IMR-90 (cell line): Measurements from ENCODE around the gene KLF7. TPM values are rescaled to one million over a fixed set of nuclear protein-coding genes. Genes with fewer than 3 reads are reported as not detected.
A peak's percentile ranks its signal among the peaks of the same experiment; 100 is the strongest.

Experiments used
- ATAC-seq: fragments of 200-7000 bp; cut with Tn5 transposase; 2 replicates; pipeline ENCODE4 v1.9.1; 2020; ENCODE audit warnings: low read depth, mild to moderate bottlenecking, moderate library complexity
- BruUV-seq: library from RNA; stranded (reverse); fragments of 400-500 nt; replicated peaks from 2 replicates; lab custom pipeline; 2021; lab: Mats Ljungman, UMichigan
- CTCF ChIA-PET: fragments of 300-600 bp; formaldehyde crosslinking; extraction: SDS; loops from one replicate; lab custom pipeline; 2021; ENCODE audit warnings: antibody characterized with exemption; lab: Yijun Ruan, JAX
- POLR2A ChIA-PET: fragments of 300-600 bp; sonication (Branson Sonifier 250); formaldehyde crosslinking; loops from one replicate; lab custom pipeline; 2022; ENCODE audit warnings: antibody characterized with exemption; ENCODE audit not compliant: unreplicated experiment; lab: Charles Lee
- DNase-seq: peaks from one replicate; pipeline ENCODE4 v3.0.0; 2013
- H2AFZ ChIP-seq: replicated peaks from 2 replicates; pipeline ENCODE3; 2013; ENCODE audit warnings: low read length, mild to moderate bottlenecking; ENCODE audit not compliant: poor library complexity
- H2AK5ac ChIP-seq: 2 replicates; pipeline ENCODE4 v1.6.1; 2013; ENCODE audit warnings: low read depth, low read length, inconsistent platforms
- H2AK9ac ChIP-seq: replicated peaks from 2 replicates; pipeline ENCODE3; 2013; ENCODE audit warnings: mild to moderate bottlenecking, low read depth, low read length, moderate library complexity; ENCODE audit not compliant: poor library complexity
- H2BK120ac ChIP-seq: 2 replicates; pipeline ENCODE4 v1.6.1; 2013; ENCODE audit warnings: low read depth, low read length, inconsistent platforms
- H2BK15ac ChIP-seq: 3 replicates; pipeline ENCODE4 v1.6.1; 2013; ENCODE audit warnings: low read depth, low read length, inconsistent platforms
- H2BK20ac ChIP-seq: 2 replicates; pipeline ENCODE4 v1.6.1; 2013; ENCODE audit warnings: low read depth, mild to moderate bottlenecking, inconsistent platforms, low read length, moderate library complexity
- H2BK5ac ChIP-seq: 2 replicates; pipeline ENCODE4 v1.6.1; 2013; ENCODE audit warnings: mild to moderate bottlenecking, low read depth, low read length, inconsistent platforms; ENCODE audit not compliant: poor library complexity, severe bottlenecking
- H3K14ac ChIP-seq: replicated peaks from 2 replicates; pipeline ENCODE4 v1.6.1; 2013; ENCODE audit warnings: low read depth, low read length, inconsistent platforms
- H3K18ac ChIP-seq: 2 replicates; pipeline ENCODE4 v1.6.1; 2013; ENCODE audit warnings: low read depth, low read length, control low read depth
- H3K23ac ChIP-seq: 2 replicates; pipeline ENCODE4 v1.6.1; 2013; ENCODE audit warnings: low read depth, low read length, inconsistent platforms
- H3K27ac ChIP-seq: 2 replicates; pipeline ENCODE4 v1.5.1; 2013; ENCODE audit warnings: mild to moderate bottlenecking, control low read depth, low read length; ENCODE audit not compliant: insufficient read depth
- H3K27me3 ChIP-seq: 2 replicates; pipeline ENCODE4 v1.6.1; 2013; ENCODE audit warnings: low read length; ENCODE audit not compliant: control insufficient read depth, insufficient read depth
- H3K36me3 ChIP-seq: 2 replicates; pipeline ENCODE4 v1.6.1; 2013; ENCODE audit warnings: low read length, mixed read lengths; ENCODE audit not compliant: control insufficient read depth, insufficient read depth
- H3K4ac ChIP-seq: 2 replicates; pipeline ENCODE4 v1.6.1; 2013; ENCODE audit warnings: low read depth, low read length, inconsistent platforms
- H3K4me1 ChIP-seq: 2 replicates; pipeline ENCODE4 v1.6.1; 2013; ENCODE audit warnings: low read length, mixed read lengths; ENCODE audit not compliant: control insufficient read depth, insufficient read depth
- H3K4me2 ChIP-seq: 2 replicates; pipeline ENCODE4 v1.6.1; 2013; ENCODE audit warnings: low read depth, mild to moderate bottlenecking, control low read depth, low read length, moderate library complexity
- H3K4me3 ChIP-seq: 2 replicates; pipeline ENCODE4 v1.5.1; 2013; ENCODE audit warnings: low read depth, mild to moderate bottlenecking, control low read depth, low read length, moderate library complexity; ENCODE audit not compliant: insufficient read depth
- H3K56ac ChIP-seq: 2 replicates; pipeline ENCODE4 v1.6.1; 2013; ENCODE audit warnings: low read length, inconsistent platforms; ENCODE audit not compliant: insufficient read depth; ENCODE audit errors: extremely low read depth
- H3K79me1 ChIP-seq, 2 experiments: 2 replicates each; pipeline ENCODE4 v1.6.1; 2013; ENCODE audit warnings: low read length in 2 of 2, inconsistent platforms in 1 of 2, low read depth in 1 of 2
- H3K9ac ChIP-seq: 2 replicates; pipeline ENCODE4 v1.6.1; 2013; ENCODE audit warnings: low read depth, low read length, control low read depth
- H3K9me1 ChIP-seq: 2 replicates; pipeline ENCODE4 v1.6.1; 2013; ENCODE audit warnings: low read length, inconsistent platforms; ENCODE audit not compliant: insufficient read depth
- H3K9me3 ChIP-seq: 2 replicates; pipeline ENCODE4 v1.6.1; 2013; ENCODE audit warnings: low read length; ENCODE audit not compliant: control insufficient read depth, insufficient read depth
- H4K20me1 ChIP-seq: 2 replicates; pipeline ENCODE4 v1.6.1; 2013; ENCODE audit warnings: low read length, inconsistent platforms; ENCODE audit not compliant: insufficient read depth
- H4K5ac ChIP-seq: 2 replicates; pipeline ENCODE4 v1.6.1; 2013; ENCODE audit warnings: mild to moderate bottlenecking, low read depth, low read length, control low read depth
- H4K8ac ChIP-seq, 2 experiments: 2 replicates each; pipeline ENCODE4 v1.6.1; 2013; ENCODE audit warnings: low read depth in 2 of 2, low read length in 2 of 2, control low read depth in 1 of 2, inconsistent platforms in 1 of 2
- H4K91ac ChIP-seq: 2 replicates; pipeline ENCODE4 v1.6.1; 2013; ENCODE audit warnings: low read depth, low read length, inconsistent platforms; ENCODE audit not compliant: insufficient read depth
- BHLHE40 ChIP-seq: fragments of 150-350 bp; IDR thresholded peaks from 2 replicates; pipeline ENCODE4 v1.6.1; 2016; ENCODE audit warnings: mild to moderate bottlenecking, low read depth, low read length
- CTCF ChIP-seq: conservative IDR thresholded peaks from 2 replicates; pipeline ENCODE4 v1.5.1; 2012; ENCODE audit warnings: mild to moderate bottlenecking, low read depth, low read length, improper control_type of control experiment
- FOS ChIP-seq: fragments of 150-350 bp; IDR thresholded peaks from 2 replicates; pipeline ENCODE4 v1.6.1; 2016; ENCODE audit warnings: low read depth, low read length
- MAFK ChIP-seq: IDR thresholded peaks from 2 replicates; pipeline ENCODE4 v1.6.1; 2012; ENCODE audit warnings: low read depth, low read length, improper control_type of control experiment
- MAZ ChIP-seq: IDR thresholded peaks from 2 replicates; pipeline ENCODE4 v1.6.1; 2012; ENCODE audit warnings: low read depth, mild to moderate bottlenecking, low read length, improper control_type of control experiment, moderate library complexity, borderline replicate concordance
- NFE2L2 ChIP-seq: fragments of 150-350 bp; IDR thresholded peaks from 2 replicates; pipeline ENCODE4 v1.6.1; 2016; ENCODE audit warnings: low read depth, mild to moderate bottlenecking, low read length
- POLR2A ChIP-seq: IDR thresholded peaks from 2 replicates; pipeline ENCODE4 v1.6.1; 2012; ENCODE audit warnings: mild to moderate bottlenecking, low read depth, low read length
- RAD21 ChIP-seq: IDR thresholded peaks from 2 replicates; pipeline ENCODE4 v1.6.1; 2012; ENCODE audit warnings: low read length, improper control_type of control experiment
- RCOR1 ChIP-seq: IDR thresholded peaks from 2 replicates; pipeline ENCODE4 v1.6.1; 2012; ENCODE audit warnings: mild to moderate bottlenecking, low read length, improper control_type of control experiment; ENCODE audit not compliant: insufficient replicate concordance
- WGBS, 2 experiments: methylation state at CpG; one replicate each; pipeline versions ENCODE4 v1.1.5 to v1.1.7; 2013; ENCODE audit warnings: missing lambda C conversion rate in 2 of 2; ENCODE audit not compliant: insufficient read length in 1 of 2; ENCODE audit errors: extremely low coverage in 2 of 2; 5-methylcytosine and 5-hydroxymethylcytosine counted together
- dilution Hi-C: fragments of 300-500 bp; cut with HindIII; formaldehyde crosslinking; loops from one replicate; pipeline ENCODE4 v1.14.3; 2018; ENCODE audit warnings: low sequenced_read_pairs; ENCODE audit not compliant: unreplicated experiment
- in situ Hi-C: fragments of 300-500 bp; cut with MboI; formaldehyde crosslinking; loops from 3 replicates; pipeline ENCODE4 v1.14.3; 2019; ENCODE audit warnings: low sequenced_read_pairs, inconsistent platforms, mixed read lengths
- intact Hi-C: fragments of 100-400 bp; cut with micrococcal nuclease; formaldehyde crosslinking; loops from 2 replicates; pipeline ENCODE4 v1.10.0; 2022
- polyA plus RNA-seq, 3 experiments: library from polyadenylated mRNA; depleted of rRNA; stranded (reverse); fragments of >200 nt; gene quantifications; 2 replicates each; pipeline ENCODE4 v1.2.3, GENCODE V29; 2012; ENCODE audit warnings: low replicate concordance in 1 of 3
- total RNA-seq: library from RNA; depleted of rRNA; stranded (reverse); fragments of >200 nt; gene quantifications from 2 replicates; pipeline ENCODE4 v1.2.3, GENCODE V29; 2012

The KLF7 gene
- total and polyA plus RNA-seq, 2 of the 4 experiments (the other 2 are of a cell fraction) = 23.1 to 28.5 TPM

DNA sequence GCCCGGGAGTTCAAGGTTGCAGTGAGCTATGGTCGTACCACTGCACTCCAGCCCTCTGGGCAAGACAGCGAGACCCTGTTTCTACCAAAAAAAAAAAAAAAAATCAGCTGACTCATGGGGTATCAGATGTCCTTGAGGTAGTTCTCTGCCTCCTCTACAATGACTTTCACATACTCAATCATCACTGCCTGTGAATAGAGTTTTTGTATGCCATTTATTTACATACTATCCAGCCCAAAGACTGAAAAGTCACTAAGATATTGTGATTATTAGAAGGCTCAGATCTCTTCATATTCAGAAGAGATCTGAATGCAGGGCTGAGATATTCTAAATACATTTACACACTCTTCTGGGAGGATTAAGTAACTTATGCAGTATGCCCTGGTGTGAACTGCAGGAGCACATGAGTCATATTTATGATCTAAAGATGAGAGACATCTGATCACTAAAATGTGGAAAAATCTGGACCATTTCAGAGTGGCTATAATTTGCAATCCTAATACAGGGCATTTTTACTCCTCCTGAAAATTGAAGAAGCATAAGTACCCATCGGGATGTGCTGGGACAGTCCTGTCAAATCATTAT, 38.9 kb downstream of the KLF7 start:
- H3K27ac ChIP-seq = no peak overlapping the region

More for the DNA sequence above, 38.9 kb downstream of the KLF7 start:
- no peak overlapping the region for H3K4ac ChIP-seq
- H2BK5ac ChIP-seq = no peak overlapping the region
- H4K20me1 ChIP-seq = peaks cover 90% of the 10 kb centered on the region
- H3K9me1 ChIP-seq = peaks cover 29% of the 10 kb centered on the region
- no peak overlapping the region for H3K23ac ChIP-seq
- H2BK20ac ChIP-seq = no peak overlapping the region
- TF ChIP-seq NFE2L2 = 0 out of 2 replicates have a peak, but pooled peaks have one; percentile 37
- TF ChIP-seq RCOR1 = no peak
- no peak for TF ChIP-seq MAZ
- TF ChIP-seq FOS = no peak
- no peak for TF ChIP-seq BHLHE40
- TF ChIP-seq RAD21 = no peak
- TF ChIP-seq POLR2A = no peak
- TF ChIP-seq CTCF = no peak
- TF ChIP-seq MAFK = peak; percentile 29; the same call in 1 of the 2 replicates
- peaks cover 22 to 70% of the 10 kb centered on the region in 2 experiments for H3K79me1 ChIP-seq
- no peak overlapping the region for H3K56ac ChIP-seq
- no peak overlapping the region for H3K18ac ChIP-seq
- H4K91ac ChIP-seq = no peak overlapping the region
- no peak overlapping the region for H4K8ac ChIP-seq
- H3K4me1 ChIP-seq = peaks cover 26% of the 10 kb centered on the region
- no peak overlapping the region for H2BK15ac ChIP-seq
- WGBS, 2 experiments = 100% methylated on average over 1 of the region's 4 CpGs; no CpG with 5 or more reads in 1 of the 2 experiments
- in situ Hi-C loops = no loop called here
- H4K5ac ChIP-seq = no peak overlapping the region
- H2BK120ac ChIP-seq = no peak overlapping the region
- CTCF ChIA-PET = interaction anchor here (0.7 to 0.9 kb wide), 2 partner anchors 36 to 345 kb away, joined by 5 to 6 read pairs; no protein-coding TSS in a partner anchor
- POLR2A ChIA-PET = no interaction called here
- peak; percentile 57 for DNase-seq
- H2AK9ac ChIP-seq = no peak overlapping the region
- H3K9me3 ChIP-seq = no peaks in the 10 kb centered on the region
- dilution Hi-C loops = no loop called here
- no peak overlapping the region for H2AK5ac ChIP-seq
- no TSS peak for BruUV-seq
- H3K36me3 ChIP-seq = peaks cover 13% of the 10 kb centered on the region
- H2AFZ ChIP-seq = no peak overlapping the region
- no peak overlapping the region for H3K4me2 ChIP-seq
- intact Hi-C loops = no loop called here
- peak; percentile 44 for ATAC-seq
- H3K4me3 ChIP-seq = no peak overlapping the region
- no peak overlapping the region for H3K14ac ChIP-seq
- no peaks in the 10 kb centered on the region for H3K27me3 ChIP-seq
- H3K9ac ChIP-seq = no peak overlapping the region
